Endothelial cell of umbilical vein (primary cell): ENCODE results near the gene TUBA4A. TPM values are rescaled to one million over a fixed set of nuclear protein-coding genes. Genes with fewer than 3 reads are reported as not detected.

Experiments used
- BruUV-seq: library from RNA; stranded (reverse); fragments of 400-500 nt; replicated peaks from 2 replicates; lab custom pipeline; 2021; lab: Mats Ljungman, UMichigan
- CTCF ChIA-PET: fragments of 300-600, 350-600 bp; sonication (Branson Sonifier 250); formaldehyde crosslinking; loops from one replicate; lab custom pipeline; 2021; ENCODE audit warnings: antibody characterized with exemption, inconsistent platforms; lab: Charles Lee
- POLR2A ChIA-PET: fragments of 300-600, 350-600 bp; sonication (Branson Sonifier 250); formaldehyde crosslinking; loops from one replicate; lab custom pipeline; 2021; ENCODE audit warnings: antibody characterized with exemption, inconsistent platforms; lab: Charles Lee
- DNase-seq: peaks from one replicate; pipeline ENCODE4 v3.0.0-alpha.2; 2011; ENCODE audit warnings: low read depth, low spot score
- FAIRE-seq: peaks from 2 replicates; lab custom pipeline; 2011; peaks lifted over from hg19 to GRCh38; lab: Jason Lieb, UNC
- H2AFZ ChIP-seq: 2 replicates; pipeline ENCODE4 v1.6.0; 2012; ENCODE audit warnings: low read depth, low read length, control low read depth, inconsistent platforms
- H3K27ac ChIP-seq: 2 replicates; pipeline ENCODE4 v1.5.1; 2011; ENCODE audit warnings: low read depth, mild to moderate bottlenecking, control low read depth, low read length, moderate library complexity; ENCODE audit not compliant: insufficient read depth
- H3K27me3 ChIP-seq, 2 experiments: 2 replicates each; pipeline versions ENCODE4 v1.6.0 to v1.6.1; 2011; ENCODE audit warnings: low read length in 2 of 2, mixed read lengths in 1 of 2; ENCODE audit not compliant: control insufficient read depth in 2 of 2, insufficient read depth in 2 of 2
- H3K36me3 ChIP-seq, 2 experiments: 2 replicates in 1 of 2; 3 replicates in 1 of 2; pipeline ENCODE4 v1.5.1; 2011; ENCODE audit warnings: low read length in 2 of 2, mild to moderate bottlenecking in 1 of 2, moderate library complexity in 1 of 2; ENCODE audit not compliant: control insufficient read depth in 2 of 2, insufficient read depth in 2 of 2; ENCODE audit errors: extremely low read depth in 1 of 2
- H3K4me1 ChIP-seq: 3 replicates; pipeline ENCODE4 v1.5.1; 2011; ENCODE audit warnings: mild to moderate bottlenecking, low read length; ENCODE audit not compliant: control insufficient read depth, insufficient read depth; ENCODE audit errors: extremely low read depth
- H3K4me2 ChIP-seq: 2 replicates; pipeline ENCODE4 v1.6.1; 2011; ENCODE audit warnings: low read length, control low read depth, mixed read lengths; ENCODE audit not compliant: insufficient read depth
- H3K4me3 ChIP-seq, 3 experiments: fragments of 200-600 bp in 1 of 3; sonication (generic), shearing (Covaris generic) in 1 of 3; replicated peaks in 1 of 3; 2 replicates each; pipeline ENCODE4 v1.5.1; 2011 to 2016; ENCODE audit warnings: control low read depth in 3 of 3, low read length in 3 of 3, mild to moderate bottlenecking in 2 of 3, inconsistent platforms in 1 of 3, low read depth in 1 of 3, moderate library complexity in 1 of 3; ENCODE audit not compliant: insufficient read depth in 1 of 3
- H3K79me2 ChIP-seq: 2 replicates; pipeline ENCODE4 v1.6.0; 2012; ENCODE audit warnings: low read length, inconsistent platforms; ENCODE audit not compliant: control insufficient read depth, insufficient read depth
- H3K9ac ChIP-seq: replicated peaks from 2 replicates; pipeline ENCODE3; 2011; ENCODE audit warnings: low read length, control low read depth; ENCODE audit not compliant: insufficient read depth; ENCODE audit errors: extremely low read depth
- H3K9me1 ChIP-seq: replicated peaks from 3 replicates; pipeline ENCODE4 v1.6.0; 2011; ENCODE audit warnings: mild to moderate bottlenecking, low read length; ENCODE audit not compliant: control insufficient read depth, insufficient read depth; ENCODE audit errors: extremely low read depth
- H3K9me3 ChIP-seq: replicated peaks from 2 replicates; pipeline ENCODE4 v1.5.1; 2012; ENCODE audit warnings: low read length, inconsistent platforms; ENCODE audit not compliant: control insufficient read depth, insufficient read depth
- H4K20me1 ChIP-seq: replicated peaks from 2 replicates; pipeline ENCODE3; 2011; ENCODE audit warnings: mild to moderate bottlenecking, low read length; ENCODE audit not compliant: control insufficient read depth, insufficient read depth; ENCODE audit errors: extremely low read depth
- EZH2 ChIP-seq: IDR thresholded peaks from 2 replicates; pipeline ENCODE4 v1.6.1; 2012; ENCODE audit warnings: borderline replicate concordance, low read depth, mild to moderate bottlenecking, moderate library complexity, low read length, inconsistent platforms; ENCODE audit not compliant: severe bottlenecking
- FOS ChIP-seq: IDR thresholded peaks from 2 replicates; pipeline ENCODE4 v1.6.1; 2011; ENCODE audit warnings: mild to moderate bottlenecking, low read length, moderate library complexity, borderline replicate concordance; ENCODE audit not compliant: insufficient read depth
- GATA2 ChIP-seq: IDR thresholded peaks from 2 replicates; pipeline ENCODE4 v1.7.0; 2011; ENCODE audit warnings: low read depth, mild to moderate bottlenecking, moderate library complexity, mixed read lengths, low read length; ENCODE audit not compliant: insufficient read length, insufficient read depth
- JUN ChIP-seq: IDR thresholded peaks from 2 replicates; pipeline ENCODE4 v1.6.1; 2011; ENCODE audit warnings: borderline replicate concordance, low read depth; ENCODE audit not compliant: insufficient read length, insufficient read depth
- MYC ChIP-seq: IDR thresholded peaks from one replicate; pipeline ENCODE4 v1.6.1; 2011; ENCODE audit warnings: mild to moderate bottlenecking, low read depth, low read length
- POLR2A ChIP-seq: IDR thresholded peaks from 2 replicates; pipeline ENCODE4 v1.6.1; 2012; ENCODE audit warnings: low read depth, mild to moderate bottlenecking, control low read depth, low read length
- POLR2AphosphoS5 ChIP-seq: IDR thresholded peaks from 2 replicates; pipeline ENCODE4 v1.6.1; 2012; ENCODE audit warnings: low read depth, mild to moderate bottlenecking, control low read depth, low read length, moderate library complexity; ENCODE audit not compliant: insufficient read depth
- dilution Hi-C: fragments of 300-500 bp; cut with MboI; formaldehyde crosslinking; loops from one replicate; pipeline ENCODE4 v1.15.0; 2019; ENCODE audit warnings: low sequenced_read_pairs; ENCODE audit not compliant: extremely low pct_ligation_motif_present
- intact Hi-C: fragments of 100-400 bp; cut with micrococcal nuclease; formaldehyde crosslinking; loops from one replicate; pipeline ENCODE4 v1.10.0; 2022
- polyA plus RNA-seq, 4 experiments: library from polyadenylated mRNA; depleted of rRNA in 3 of 4; stranded (reverse) in 3 of 4; unstranded in 1 of 4; fragments of >200 nt; gene quantifications; 2 replicates each; pipeline versions ENCODE4 v1.2.1 to v1.2.3, GENCODE V29; 2011 to 2012; ENCODE audit warnings: missing spikeins in 1 of 4
- total RNA-seq: library from RNA; stranded (reverse); gene quantifications from 2 replicates; pipeline ENCODE4 v1.2.3, GENCODE V29; 2021
- TF ChIP-seq, protein P1 (sequence below): IDR thresholded peaks from 2 replicates; pipeline ENCODE4 v1.6.1; 2011; ENCODE audit not compliant: insufficient read depth, insufficient read length
- TF ChIP-seq, protein P2 (sequence below), 2 donors: IDR thresholded peaks; 1 replicate in 1 of 2; 2 replicates in 1 of 2; pipeline ENCODE4 v1.5.1; 2011; ENCODE audit warnings: low read length in 2 of 2, mild to moderate bottlenecking in 2 of 2, moderate library complexity in 2 of 2, control low read depth in 1 of 2, inconsistent platforms in 1 of 2, low read depth in 1 of 2; ENCODE audit not compliant: insufficient read depth in 1 of 2; ENCODE audit errors: extremely low read depth in 1 of 2

TUBA4A gene
- total and polyA plus RNA-seq, 2 donors (not counting 3 experiments of a cell fraction or from before 2014, with no cell fraction given) = 16.5 to 24.8 TPM

DNA sequence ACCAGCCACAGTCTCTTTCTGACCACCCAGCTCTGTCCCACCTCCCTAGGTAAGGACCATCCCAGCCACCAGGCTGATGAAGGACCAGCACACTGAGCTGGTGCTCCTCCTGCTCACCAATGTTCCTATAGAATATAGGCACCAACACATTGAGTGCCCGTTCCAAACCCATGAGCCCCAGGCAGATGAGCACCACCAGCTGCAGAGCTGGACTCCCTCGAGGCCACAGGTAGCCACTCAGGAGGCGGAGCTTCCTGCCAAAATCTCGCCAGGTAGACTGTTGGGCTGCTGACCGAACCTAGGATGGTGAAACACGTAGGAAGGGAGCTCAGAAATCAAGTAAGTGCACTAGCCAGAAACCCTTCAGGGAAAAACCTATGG is 37.2 kb downstream of the TUBA4A start:
- CTCF ChIA-PET = interaction anchor here (1.2 to 1.6 kb wide), 2 partner anchors 10 to 78 kb away, joined by 3 to 6 read pairs; no protein-coding TSS in a partner anchor
- Histone ChIP-seq H3K9ac (no peak overlapping the region), H3K9me1 (no peaks in the 10 kb centered on the region), H4K20me1 (no peaks in the 10 kb centered on the region), H3K27me3 (no peaks in the 10 kb centered on the region), H3K4me3 (no peak overlapping the region), H2AFZ (no peak overlapping the region), H3K4me2 (no peak overlapping the region), H3K9me3 (no peaks in the 10 kb centered on the region), H3K27ac (no peak overlapping the region), H3K36me3 (peaks cover 3 to 13% of the 10 kb centered on the region in 2 experiments), H3K79me2 (no peaks in the 10 kb centered on the region), H3K4me1 (peaks cover 14% of the 10 kb centered on the region)
- intact Hi-C loops (loop anchor here (5.0 kb wide), 1 partner anchor 159 kb away; no protein-coding TSS in a partner anchor), dilution Hi-C loops (no loop called here)
- TF ChIP-seq POLR2A (no peak), FOS (no peak), GATA2 (no peak), POLR2AphosphoS5 (no peak), MYC (no peak), EZH2 (no peak), JUN (no peak)
- TF ChIP-seq, protein P1, sequence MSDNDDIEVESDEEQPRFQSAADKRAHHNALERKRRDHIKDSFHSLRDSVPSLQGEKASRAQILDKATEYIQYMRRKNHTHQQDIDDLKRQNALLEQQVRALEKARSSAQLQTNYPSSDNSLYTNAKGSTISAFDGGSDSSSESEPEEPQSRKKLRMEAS = no peak
- TF ChIP-seq, protein P2, sequence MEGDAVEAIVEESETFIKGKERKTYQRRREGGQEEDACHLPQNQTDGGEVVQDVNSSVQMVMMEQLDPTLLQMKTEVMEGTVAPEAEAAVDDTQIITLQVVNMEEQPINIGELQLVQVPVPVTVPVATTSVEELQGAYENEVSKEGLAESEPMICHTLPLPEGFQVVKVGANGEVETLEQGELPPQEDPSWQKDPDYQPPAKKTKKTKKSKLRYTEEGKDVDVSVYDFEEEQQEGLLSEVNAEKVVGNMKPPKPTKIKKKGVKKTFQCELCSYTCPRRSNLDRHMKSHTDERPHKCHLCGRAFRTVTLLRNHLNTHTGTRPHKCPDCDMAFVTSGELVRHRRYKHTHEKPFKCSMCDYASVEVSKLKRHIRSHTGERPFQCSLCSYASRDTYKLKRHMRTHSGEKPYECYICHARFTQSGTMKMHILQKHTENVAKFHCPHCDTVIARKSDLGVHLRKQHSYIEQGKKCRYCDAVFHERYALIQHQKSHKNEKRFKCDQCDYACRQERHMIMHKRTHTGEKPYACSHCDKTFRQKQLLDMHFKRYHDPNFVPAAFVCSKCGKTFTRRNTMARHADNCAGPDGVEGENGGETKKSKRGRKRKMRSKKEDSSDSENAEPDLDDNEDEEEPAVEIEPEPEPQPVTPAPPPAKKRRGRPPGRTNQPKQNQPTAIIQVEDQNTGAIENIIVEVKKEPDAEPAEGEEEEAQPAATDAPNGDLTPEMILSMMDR (IDR thresholded peaks at IDR 0.05; ENCODE audit: extremely low read depth in 1 of 2, insufficient read depth in 1 of 2, low read depth in 1 of 2, low read length in 2 of 2) = no peak
- FAIRE-seq (no peak), DNase-seq (no peak)
- POLR2A ChIA-PET = no interaction called here
- no TSS peak for BruUV-seq
